Endothelial cell of umbilical vein (primary cell): ENCODE results near the gene CHURC1. TPM values are rescaled to one million over a fixed set of nuclear protein-coding genes. Genes with fewer than 3 reads are reported as not detected.

Source experiments
- BruUV-seq: library from RNA; stranded (reverse); fragments of 400-500 nt; replicated peaks from 2 replicates; lab custom pipeline; 2021; lab: Mats Ljungman, UMichigan
- CTCF ChIA-PET: fragments of 300-600, 350-600 bp; sonication (Branson Sonifier 250); formaldehyde crosslinking; loops from one replicate; lab custom pipeline; 2021; ENCODE audit warnings: antibody characterized with exemption, inconsistent platforms; lab: Charles Lee
- POLR2A ChIA-PET: fragments of 300-600, 350-600 bp; sonication (Branson Sonifier 250); formaldehyde crosslinking; loops from one replicate; lab custom pipeline; 2021; ENCODE audit warnings: antibody characterized with exemption, inconsistent platforms; lab: Charles Lee
- DNase-seq: peaks from one replicate; pipeline ENCODE4 v3.0.0-alpha.2; 2011; ENCODE audit warnings: low read depth, low spot score
- FAIRE-seq: peaks from 2 replicates; lab custom pipeline; 2011; peaks lifted over from hg19 to GRCh38; lab: Jason Lieb, UNC
- H2AFZ ChIP-seq: 2 replicates; pipeline ENCODE4 v1.6.0; 2012; ENCODE audit warnings: low read depth, low read length, control low read depth, inconsistent platforms
- H3K27ac ChIP-seq: 2 replicates; pipeline ENCODE4 v1.5.1; 2011; ENCODE audit warnings: low read depth, mild to moderate bottlenecking, control low read depth, low read length, moderate library complexity; ENCODE audit not compliant: insufficient read depth
- H3K27me3 ChIP-seq, 2 experiments: 2 replicates each; pipeline versions ENCODE4 v1.6.0 to v1.6.1; 2011; ENCODE audit warnings: low read length in 2 of 2, mixed read lengths in 1 of 2; ENCODE audit not compliant: control insufficient read depth in 2 of 2, insufficient read depth in 2 of 2
- H3K36me3 ChIP-seq, 2 experiments: 2 replicates in 1 of 2; 3 replicates in 1 of 2; pipeline ENCODE4 v1.5.1; 2011; ENCODE audit warnings: low read length in 2 of 2, mild to moderate bottlenecking in 1 of 2, moderate library complexity in 1 of 2; ENCODE audit not compliant: control insufficient read depth in 2 of 2, insufficient read depth in 2 of 2; ENCODE audit errors: extremely low read depth in 1 of 2
- H3K4me1 ChIP-seq: 3 replicates; pipeline ENCODE4 v1.5.1; 2011; ENCODE audit warnings: mild to moderate bottlenecking, low read length; ENCODE audit not compliant: control insufficient read depth, insufficient read depth; ENCODE audit errors: extremely low read depth
- H3K4me2 ChIP-seq: 2 replicates; pipeline ENCODE4 v1.6.1; 2011; ENCODE audit warnings: low read length, control low read depth, mixed read lengths; ENCODE audit not compliant: insufficient read depth
- H3K4me3 ChIP-seq, 3 experiments: fragments of 200-600 bp in 1 of 3; sonication (generic), shearing (Covaris generic) in 1 of 3; replicated peaks in 1 of 3; 2 replicates each; pipeline ENCODE4 v1.5.1; 2011 to 2016; ENCODE audit warnings: control low read depth in 3 of 3, low read length in 3 of 3, mild to moderate bottlenecking in 2 of 3, inconsistent platforms in 1 of 3, low read depth in 1 of 3, moderate library complexity in 1 of 3; ENCODE audit not compliant: insufficient read depth in 1 of 3
- H3K79me2 ChIP-seq: 2 replicates; pipeline ENCODE4 v1.6.0; 2012; ENCODE audit warnings: low read length, inconsistent platforms; ENCODE audit not compliant: control insufficient read depth, insufficient read depth
- H3K9ac ChIP-seq: replicated peaks from 2 replicates; pipeline ENCODE3; 2011; ENCODE audit warnings: low read length, control low read depth; ENCODE audit not compliant: insufficient read depth; ENCODE audit errors: extremely low read depth
- H3K9me1 ChIP-seq: replicated peaks from 3 replicates; pipeline ENCODE4 v1.6.0; 2011; ENCODE audit warnings: mild to moderate bottlenecking, low read length; ENCODE audit not compliant: control insufficient read depth, insufficient read depth; ENCODE audit errors: extremely low read depth
- H3K9me3 ChIP-seq: replicated peaks from 2 replicates; pipeline ENCODE4 v1.5.1; 2012; ENCODE audit warnings: low read length, inconsistent platforms; ENCODE audit not compliant: control insufficient read depth, insufficient read depth
- H4K20me1 ChIP-seq: replicated peaks from 2 replicates; pipeline ENCODE3; 2011; ENCODE audit warnings: mild to moderate bottlenecking, low read length; ENCODE audit not compliant: control insufficient read depth, insufficient read depth; ENCODE audit errors: extremely low read depth
- CTCF ChIP-seq, 2 donors: IDR thresholded peaks; 1 replicate in 1 of 2; 2 replicates in 1 of 2; pipeline ENCODE4 v1.5.1; 2011; ENCODE audit warnings: low read length in 2 of 2, mild to moderate bottlenecking in 2 of 2, moderate library complexity in 2 of 2, control low read depth in 1 of 2, inconsistent platforms in 1 of 2, low read depth in 1 of 2; ENCODE audit not compliant: insufficient read depth in 1 of 2; ENCODE audit errors: extremely low read depth in 1 of 2
- EZH2 ChIP-seq: IDR thresholded peaks from 2 replicates; pipeline ENCODE4 v1.6.1; 2012; ENCODE audit warnings: borderline replicate concordance, low read depth, mild to moderate bottlenecking, moderate library complexity, low read length, inconsistent platforms; ENCODE audit not compliant: severe bottlenecking
- FOS ChIP-seq: IDR thresholded peaks from 2 replicates; pipeline ENCODE4 v1.6.1; 2011; ENCODE audit warnings: mild to moderate bottlenecking, low read length, moderate library complexity, borderline replicate concordance; ENCODE audit not compliant: insufficient read depth
- GATA2 ChIP-seq: IDR thresholded peaks from 2 replicates; pipeline ENCODE4 v1.7.0; 2011; ENCODE audit warnings: low read depth, mild to moderate bottlenecking, moderate library complexity, mixed read lengths, low read length; ENCODE audit not compliant: insufficient read length, insufficient read depth
- MAX ChIP-seq: IDR thresholded peaks from 2 replicates; pipeline ENCODE4 v1.6.1; 2011; ENCODE audit not compliant: insufficient read depth, insufficient read length
- MYC ChIP-seq: IDR thresholded peaks from one replicate; pipeline ENCODE4 v1.6.1; 2011; ENCODE audit warnings: mild to moderate bottlenecking, low read depth, low read length
- POLR2A ChIP-seq: IDR thresholded peaks from 2 replicates; pipeline ENCODE4 v1.6.1; 2012; ENCODE audit warnings: low read depth, mild to moderate bottlenecking, control low read depth, low read length
- dilution Hi-C: fragments of 300-500 bp; cut with MboI; formaldehyde crosslinking; loops from one replicate; pipeline ENCODE4 v1.15.0; 2019; ENCODE audit warnings: low sequenced_read_pairs; ENCODE audit not compliant: extremely low pct_ligation_motif_present
- intact Hi-C: fragments of 100-400 bp; cut with micrococcal nuclease; formaldehyde crosslinking; loops from one replicate; pipeline ENCODE4 v1.10.0; 2022
- polyA plus RNA-seq, 4 experiments: library from polyadenylated mRNA; depleted of rRNA in 3 of 4; stranded (reverse) in 3 of 4; unstranded in 1 of 4; fragments of >200 nt; gene quantifications; 2 replicates each; pipeline versions ENCODE4 v1.2.1 to v1.2.3, GENCODE V29; 2011 to 2012; ENCODE audit warnings: missing spikeins in 1 of 4
- total RNA-seq: library from RNA; stranded (reverse); gene quantifications from 2 replicates; pipeline ENCODE4 v1.2.3, GENCODE V29; 2021

Gene CHURC1
- total and polyA plus RNA-seq, 2 donors (not counting 3 experiments of a cell fraction or from before 2014, with no cell fraction given): 44.4 to 62.2 TPM

- no peak overlapping the region for H3K4me3 ChIP-seq
- peaks cover 0 to 31% of the 10 kb centered on the region in 2 experiments for H3K36me3 ChIP-seq
- no peaks in the 10 kb centered on the region for H4K20me1 ChIP-seq
- ChIA-PET CTCF (interaction anchor here (1.4 kb wide), 1 partner anchor 11 kb away, joined by 3 read pairs; no protein-coding TSS in a partner anchor), POLR2A (no interaction called here)
- no peak overlapping the region for H3K9ac ChIP-seq
- no peak for TF ChIP-seq MAX
- TF ChIP-seq MYC: no peak
- TF ChIP-seq FOS: no peak
- no peak for TF ChIP-seq EZH2
- TF ChIP-seq POLR2A: no peak
- no peak for TF ChIP-seq GATA2
- no peak for TF ChIP-seq CTCF (IDR thresholded peaks at IDR 0.05; ENCODE audit: extremely low read depth in 1 of 2, insufficient read depth in 1 of 2, low read depth in 1 of 2, low read length in 2 of 2)
- no peak for FAIRE-seq
- BruUV-seq: no TSS peak
- H3K9me3 ChIP-seq: no peaks in the 10 kb centered on the region
- H3K4me2 ChIP-seq: no peak overlapping the region
- no peak overlapping the region for H3K27ac ChIP-seq
- intact Hi-C loops (no loop called here), dilution Hi-C loops (no loop called here)
- no peaks in the 10 kb centered on the region for H3K9me1 ChIP-seq
- no peaks in the 10 kb centered on the region for H3K27me3 ChIP-seq
- H3K4me1 ChIP-seq: no peaks in the 10 kb centered on the region
- no peak overlapping the region for H2AFZ ChIP-seq
- no peak for DNase-seq
- H3K79me2 ChIP-seq: no peaks in the 10 kb centered on the region
Measured at GRCh38 chr14:64951291-64951690, 37.0 kb downstream of the CHURC1 start.
